ENCODE measurements around the gene HACD2.
"Not testable (repeated sequence)": the region's sequence is repeated elsewhere in the genome, so short reads cannot be mapped to it uniquely, and the experiment has no call there.

Gene HACD2

DNA sequence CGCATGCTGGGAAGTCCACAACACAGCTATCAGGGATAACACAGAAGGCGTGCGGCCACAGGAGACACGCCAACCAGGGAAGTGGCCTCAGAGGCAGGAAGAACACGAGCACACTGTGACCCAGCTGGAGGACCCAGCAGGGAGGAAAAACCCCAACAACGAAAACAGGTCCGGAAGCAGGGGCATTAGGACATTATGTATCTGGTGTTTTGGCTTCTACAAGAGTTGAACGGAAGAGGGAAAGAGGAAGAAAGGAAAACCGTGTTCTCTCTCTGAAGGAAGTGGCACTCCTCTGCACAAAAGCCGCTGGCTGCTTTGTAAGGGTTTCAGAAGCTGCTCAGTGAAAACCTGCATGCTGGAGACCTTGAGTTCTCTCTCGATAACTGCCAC, 61.8 kb downstream of the HACD2 start:
- no peak for DNase-seq (ENCODE audit: low spot score)

GRCh38 chr3:123522320-123523022, 62.4 kb downstream of the HACD2 start:
- DNase-seq (ENCODE audit: low spot score) = no peak

DNA sequence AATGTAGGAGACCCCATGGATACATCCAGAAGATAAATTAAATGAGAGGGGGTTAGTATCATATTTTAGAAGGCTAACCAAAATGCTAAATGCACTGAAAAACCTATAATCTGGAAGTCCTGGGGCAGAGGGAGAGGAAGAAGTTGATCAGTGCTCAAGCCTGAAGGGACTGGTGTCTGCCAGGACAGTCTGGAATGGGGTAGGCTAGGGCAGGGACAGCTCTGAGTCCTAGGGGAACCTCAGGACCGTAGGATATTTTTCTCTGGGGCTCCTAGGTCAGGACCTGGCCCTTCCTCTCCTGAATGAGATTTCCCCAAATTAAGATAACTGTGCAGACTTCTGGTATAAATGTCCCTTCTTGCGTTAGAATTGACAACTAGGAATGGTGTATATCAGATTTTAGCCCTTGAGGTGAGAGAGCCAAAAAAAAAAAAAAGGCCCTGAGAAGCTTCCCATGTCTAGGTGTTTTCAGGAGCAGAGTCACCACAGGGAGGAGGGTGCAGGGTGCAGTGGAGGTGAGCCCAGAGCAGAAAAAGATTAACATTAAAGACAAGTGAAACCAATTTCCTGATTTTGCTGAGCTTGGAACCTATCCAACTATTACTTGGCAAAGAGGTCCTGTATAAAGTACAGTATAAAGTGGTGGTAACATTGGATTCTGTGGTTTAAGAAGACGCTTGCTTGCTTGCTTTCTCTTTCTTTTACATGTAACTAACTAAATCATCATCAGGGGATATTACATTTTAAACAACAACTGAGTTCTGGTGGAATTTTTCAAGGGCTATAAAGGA, 63.5 kb downstream of the HACD2 start:
- no peak for DNase-seq (ENCODE audit: low spot score)

DNA sequence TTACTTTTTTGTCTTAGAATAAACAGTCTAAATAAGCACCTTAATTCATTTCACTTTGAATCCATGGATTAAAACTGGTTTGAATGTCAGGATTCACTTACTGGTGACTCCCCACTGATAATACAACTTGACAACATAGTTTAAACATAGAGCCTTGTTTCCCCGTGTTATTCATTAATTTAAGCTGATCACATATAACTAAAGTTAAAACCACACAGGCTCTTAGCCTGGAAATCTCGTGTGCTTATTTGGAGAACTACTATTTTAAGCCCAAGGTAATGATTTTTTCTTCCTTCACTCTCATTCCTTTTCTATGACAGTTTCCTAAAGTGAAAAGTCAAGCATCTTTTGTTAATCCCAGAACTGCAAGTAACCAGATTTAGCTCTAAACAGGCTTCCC, 64.2 kb downstream of the HACD2 start:
- no peak for DNase-seq (ENCODE audit: low spot score)

DNA sequence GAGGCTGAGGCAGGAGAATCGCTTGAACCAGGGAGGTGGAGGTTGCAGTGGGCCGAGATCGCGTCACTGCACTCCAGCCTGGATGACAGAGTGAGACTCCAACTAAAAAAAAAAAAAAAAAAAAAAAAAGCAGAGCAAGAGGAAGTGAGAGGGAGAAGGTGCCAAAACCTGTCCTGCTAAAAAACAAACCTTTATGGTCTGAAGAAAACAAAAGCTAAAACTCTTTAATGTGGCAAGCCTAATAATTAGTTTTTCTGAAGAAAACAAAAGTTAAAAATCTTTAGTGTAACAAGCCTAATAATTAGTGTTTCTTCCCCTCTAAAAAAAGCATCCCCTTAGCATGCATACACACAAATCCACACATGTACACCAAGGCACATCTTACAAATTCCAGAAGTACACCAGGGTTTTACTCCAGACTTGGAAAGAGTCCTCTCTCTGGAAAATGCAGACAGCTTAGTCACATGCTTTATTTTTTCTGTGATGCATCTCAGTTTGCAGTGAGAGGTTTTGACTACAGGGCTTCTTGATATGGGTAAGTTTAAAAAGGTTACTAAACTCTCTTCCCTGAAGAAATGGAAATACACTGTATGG, 65.9 kb downstream of the HACD2 start:
- no peak for DNase-seq (ENCODE audit: low spot score)

DNA sequence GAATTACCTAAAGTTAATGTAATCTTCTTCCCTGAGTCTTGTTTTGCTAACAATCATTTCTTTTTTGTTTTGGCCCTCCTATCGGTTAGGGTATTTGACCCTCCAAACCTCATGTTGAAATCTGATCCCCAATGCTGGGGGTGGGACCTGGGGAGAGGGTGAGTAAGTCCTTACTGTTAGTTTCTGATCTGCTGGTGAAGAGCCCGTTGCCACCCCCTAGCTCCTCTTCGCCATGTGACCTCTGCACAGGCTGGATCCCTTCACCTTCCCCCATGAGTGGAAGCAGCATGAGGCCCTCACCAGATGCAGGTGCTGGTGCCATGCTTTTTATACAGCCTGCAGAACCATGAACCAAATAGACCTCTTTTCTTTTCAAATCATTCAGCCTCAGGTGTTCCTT, 73.1 kb downstream of the HACD2 start:
- no peak for DNase-seq (ENCODE audit: low spot score)

- no peak for DNase-seq (ENCODE audit: low spot score)
These were observed 73.8 kb downstream of the HACD2 start for GRCh38 chr3:123511084-123511483.

GRCh38 chr3:123508178-123508577, 76.7 kb downstream of the HACD2 start:
- no peak for DNase-seq (ENCODE audit: low spot score)

GRCh38 chr3:123505820-123506219, 79.0 kb downstream of the HACD2 start:
- DNase-seq (ENCODE audit: low spot score) = no peak

- no peak for DNase-seq (ENCODE audit: low spot score)
These were observed 81.7 kb downstream of the HACD2 start for GRCh38 chr3:123503203-123503602.

- DNase-seq (ENCODE audit: low spot score) = no peak
These were observed 85.5 kb downstream of the HACD2 start for GRCh38 chr3:123499322-123499721.

DNA sequence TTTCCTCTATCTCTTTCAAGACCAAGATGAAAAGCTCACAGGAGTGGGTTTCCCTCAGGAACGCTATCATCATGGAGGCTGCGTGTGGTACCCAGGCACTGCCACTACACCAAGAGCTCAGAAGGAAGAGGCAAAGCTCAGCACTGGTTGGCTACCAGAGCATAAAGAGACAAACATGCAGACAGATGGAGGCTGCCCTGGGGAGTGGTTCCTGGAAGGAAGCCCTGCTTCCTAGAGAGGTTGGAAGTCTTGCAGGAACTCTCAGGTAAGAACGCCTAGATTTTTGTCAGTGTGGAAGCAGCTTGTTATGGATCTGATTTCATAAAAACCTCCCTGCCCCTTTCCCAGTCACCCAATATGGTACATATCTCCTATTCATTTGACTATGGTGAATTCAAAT, 86.1 kb downstream of the HACD2 start:
- DNase-seq (ENCODE audit: low spot score) = no peak

GRCh38 chr3:123493912-123494311, 90.9 kb downstream of the HACD2 start:
- DNase-seq (ENCODE audit: low spot score) = no peak

DNA sequence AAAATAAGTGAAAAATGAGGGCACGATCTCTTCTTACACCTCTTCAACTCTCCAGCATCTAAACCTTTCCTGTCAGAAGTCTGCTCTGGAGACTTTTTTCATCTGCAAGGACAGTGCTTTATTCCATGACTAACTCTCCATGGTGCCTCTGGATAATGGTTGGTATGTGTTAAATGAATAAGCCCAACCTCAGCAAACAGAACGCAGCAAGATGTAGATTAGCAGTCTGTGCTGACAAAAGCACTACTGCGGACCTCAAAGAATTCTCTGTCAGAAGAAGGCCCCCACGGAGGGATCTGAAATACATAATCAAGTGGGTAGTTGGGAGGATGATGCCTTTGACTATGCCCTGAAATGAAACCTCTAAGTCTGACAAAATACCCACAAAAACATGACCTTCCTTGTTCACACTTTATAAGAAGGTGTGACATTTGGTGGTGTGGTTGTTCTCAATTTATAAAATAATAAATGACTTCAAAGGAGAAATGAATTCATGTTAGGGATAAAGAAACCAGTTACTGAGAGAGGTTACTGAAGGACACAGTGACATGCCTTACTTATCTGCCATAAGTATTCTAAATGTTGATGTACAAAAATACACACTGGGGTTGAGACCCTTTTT, 92.8 kb downstream of the HACD2 start:
- DNase-seq (ENCODE audit: low spot score) = no peak

DNA sequence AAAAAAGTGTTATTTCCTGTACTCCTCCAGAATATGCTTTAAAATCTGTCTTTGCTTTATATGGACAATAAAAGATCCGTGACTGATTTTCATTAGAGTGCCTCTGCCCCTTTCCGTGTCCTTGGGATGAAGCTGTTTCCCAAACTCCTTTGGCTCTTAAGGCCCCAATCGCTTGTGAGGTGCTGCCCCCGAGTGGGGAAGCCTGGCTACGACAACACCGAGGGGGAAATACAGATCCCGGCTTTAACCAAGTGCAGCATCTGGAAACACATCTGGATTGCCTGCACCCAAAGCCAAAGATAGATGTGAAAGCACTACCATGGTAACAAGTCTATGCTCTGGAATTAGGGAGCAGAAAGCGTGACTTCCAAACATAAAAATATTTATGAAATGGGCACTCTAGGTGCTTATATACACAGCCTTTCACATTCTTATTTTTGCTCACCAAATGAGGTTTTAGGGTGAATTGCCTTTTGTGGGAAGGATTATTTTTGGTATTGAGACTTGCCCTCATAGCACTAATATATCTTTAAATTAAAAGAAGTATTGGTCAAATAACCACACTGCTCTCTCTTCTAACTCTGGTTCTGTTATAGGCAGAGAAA, 95.4 kb downstream of the HACD2 start:
- peak; percentile 44 for DNase-seq (ENCODE audit: low spot score)

DNA sequence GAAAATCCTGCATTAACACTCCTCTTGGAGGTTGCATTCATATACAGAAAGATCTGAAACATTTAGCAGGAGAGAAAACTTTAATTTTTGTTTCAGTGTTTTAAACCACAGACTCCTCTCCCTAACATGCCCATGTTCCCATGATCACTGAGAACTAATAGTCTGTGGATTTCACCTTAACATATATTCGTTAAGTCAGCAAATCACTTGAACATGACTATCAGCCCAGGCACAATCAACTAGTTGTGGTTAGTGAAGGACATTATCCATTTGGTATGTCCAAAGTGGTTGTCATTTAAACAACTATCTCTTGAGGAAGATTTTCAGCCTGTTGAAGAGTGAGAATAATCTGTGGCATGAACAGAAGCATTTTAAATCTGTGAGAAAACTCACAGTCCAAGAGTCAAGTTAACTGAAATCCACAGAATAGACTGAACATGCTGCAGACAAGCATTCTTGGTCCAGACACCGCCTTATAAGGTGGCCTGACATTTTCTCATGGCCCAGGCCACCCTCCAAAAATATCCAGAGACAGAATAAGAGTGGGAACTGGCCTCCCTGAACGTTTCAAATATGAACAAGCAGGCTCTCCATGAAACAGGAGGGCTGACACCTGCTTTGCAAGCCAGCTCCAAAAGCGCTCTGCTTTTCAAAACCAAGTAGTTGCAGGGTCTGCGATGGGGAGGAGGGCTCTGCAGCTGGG, 96.1 kb downstream of the HACD2 start:
- DNase-seq (ENCODE audit: low spot score) = no peak

- not testable (repeated sequence) for DNase-seq (ENCODE audit: low spot score)
These were observed 97.8 kb downstream of the HACD2 start for GRCh38 chr3:123487063-123487462.

GRCh38 chr3:123486460-123486859, 98.4 kb downstream of the HACD2 start:
- no peak for DNase-seq (ENCODE audit: low spot score)

DNA sequence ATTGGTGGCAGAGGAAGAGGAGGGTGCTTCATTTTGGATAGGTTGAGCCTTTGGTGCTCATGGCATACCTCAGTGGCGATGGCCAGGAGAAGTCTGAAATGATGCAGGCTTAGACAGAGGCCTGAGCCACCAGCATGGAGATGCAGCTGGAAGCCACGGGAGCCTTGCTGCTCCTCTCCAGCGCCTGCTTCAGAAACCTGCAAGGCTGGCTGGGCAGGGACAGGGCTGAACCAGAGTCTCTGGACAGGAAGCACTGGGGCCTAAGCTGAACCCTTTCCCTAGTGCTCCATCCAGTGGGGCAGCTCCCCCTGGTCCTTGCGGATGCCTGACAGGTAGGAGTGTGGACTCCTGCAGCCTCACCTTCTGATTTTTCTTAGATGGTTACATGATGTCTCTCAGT, 99.3 kb downstream of the HACD2 start:
- DNase-seq (ENCODE audit: low spot score) = no peak

- DNase-seq (ENCODE audit: low spot score) = no peak
These were observed 101.7 kb downstream of the HACD2 start for GRCh38 chr3:123483146-123483545.

- DNase-seq (ENCODE audit: low spot score) = no peak
These were observed 103.0 kb downstream of the HACD2 start for GRCh38 chr3:123481722-123482457.
